SIG-M5 treated with dmso at 0.1 percent for 504 hours (cell line): ENCODE results near the gene WSCD1.

Experiments
- DNase-seq: peaks from one replicate; lab custom pipeline; 2025; ENCODE audit not compliant: unreplicated experiment; lab: John Stamatoyannopoulos, UW

WSCD1 gene

DNA sequence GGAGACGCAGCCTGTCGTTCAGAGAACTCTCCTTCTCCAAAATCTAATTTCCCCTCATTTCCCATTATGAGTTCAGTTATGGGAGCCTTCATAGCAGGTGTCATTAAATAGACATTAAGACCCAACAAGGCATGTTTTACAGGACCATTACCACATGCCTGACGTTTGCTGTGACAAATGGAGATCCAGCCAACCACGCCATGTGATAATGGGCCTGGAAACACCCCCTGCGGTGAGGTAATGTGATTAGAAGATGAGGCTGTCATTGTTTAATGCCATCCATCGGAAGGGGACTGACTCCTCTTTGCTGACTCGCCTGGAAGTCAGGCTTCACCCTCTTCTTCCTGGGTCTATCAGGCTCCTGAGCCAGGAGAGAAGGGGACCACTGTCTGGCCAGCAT is 76.9 kb downstream of the WSCD1 start:
- DNase-seq: no peak

DNA sequence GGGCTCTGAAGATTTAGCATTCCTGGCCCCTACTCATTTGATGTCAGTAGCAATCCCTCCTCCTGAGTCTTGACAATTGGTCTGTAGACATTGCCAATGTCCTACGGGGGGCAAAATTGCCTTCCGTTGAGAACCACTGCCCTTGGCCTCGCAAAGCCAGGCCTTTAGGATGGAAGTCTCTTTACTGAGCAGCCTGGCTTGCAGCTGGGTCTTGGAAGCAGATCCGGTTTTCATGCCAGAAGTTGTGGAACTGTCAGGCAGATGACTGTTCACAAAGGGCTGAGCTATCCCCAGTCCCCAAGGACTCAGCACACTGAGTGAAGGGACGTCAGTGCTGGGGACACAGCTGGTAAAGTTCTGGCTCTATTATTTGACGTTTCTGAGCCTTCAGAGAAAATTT is 83.2 kb downstream of the WSCD1 start:
- no peak for DNase-seq

DNA sequence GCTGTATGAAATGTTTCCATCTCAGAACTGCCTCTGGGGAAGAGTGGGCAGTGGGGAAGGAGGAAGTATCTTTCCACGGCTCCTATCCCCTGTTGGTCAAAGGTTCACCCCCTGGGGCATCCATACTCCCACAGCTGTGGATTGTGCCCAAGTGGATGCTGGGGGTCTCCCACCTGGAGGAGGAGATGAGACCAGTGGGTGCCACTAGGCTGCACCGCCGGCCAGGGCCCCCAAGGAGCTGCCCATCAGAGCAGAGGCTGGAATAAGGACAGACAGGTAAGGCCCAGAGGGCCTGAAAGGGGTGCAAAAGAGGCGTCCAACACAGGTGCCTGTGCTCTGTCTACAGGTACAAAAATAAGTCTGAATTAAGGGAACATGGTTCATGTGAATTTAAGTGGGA is 87.5 kb downstream of the WSCD1 start:
- DNase-seq: no peak

DNA sequence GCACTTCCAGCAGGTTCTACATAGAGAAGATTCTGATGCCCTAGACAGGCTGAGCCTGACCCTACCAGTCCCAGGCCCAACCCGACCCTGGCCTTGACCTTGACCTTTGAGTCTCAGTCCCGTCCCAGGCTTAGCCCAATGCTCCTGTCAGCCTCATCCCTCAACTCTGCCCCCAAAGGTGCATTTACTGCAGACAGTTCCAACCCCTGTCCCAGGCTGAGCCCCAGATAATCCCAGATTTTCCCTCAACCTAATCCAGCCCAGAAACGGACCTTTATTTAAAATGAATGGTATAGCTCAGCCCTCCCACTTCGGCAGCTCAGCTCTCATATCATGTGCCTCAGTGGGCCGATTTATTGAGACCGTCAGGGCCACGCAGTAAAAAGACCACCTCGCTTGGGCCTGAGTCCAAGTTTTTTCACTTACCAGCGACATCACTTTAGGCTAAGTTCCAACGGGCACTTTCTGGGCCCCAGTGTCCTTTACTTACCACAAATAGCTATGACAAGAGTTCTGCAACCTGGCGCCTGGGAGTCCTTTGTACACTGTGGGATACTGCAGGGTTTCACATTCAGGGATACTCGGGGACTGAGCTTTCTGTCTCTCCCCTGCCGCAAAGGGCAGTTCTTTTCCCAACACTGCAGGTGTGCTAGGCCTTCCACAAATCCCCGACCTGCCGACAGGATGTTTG is 89.5 kb downstream of the WSCD1 start:
- no peak for DNase-seq

DNA sequence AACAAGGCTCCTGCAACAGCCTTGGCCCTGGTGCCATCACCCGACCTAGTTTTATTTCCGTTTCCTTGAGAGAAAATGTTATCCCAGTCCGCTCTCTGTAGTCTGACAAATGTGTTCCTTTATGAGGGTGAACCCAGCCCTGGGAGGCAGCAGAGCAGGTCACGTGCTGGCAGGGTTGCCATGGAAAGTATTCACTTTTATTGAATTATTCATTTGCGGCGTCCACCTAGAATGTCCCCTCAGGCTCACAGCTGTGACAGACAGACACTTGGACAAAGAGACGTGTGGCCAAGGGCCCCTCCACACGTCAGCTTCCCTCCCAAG is 90.0 kb downstream of the WSCD1 start:
- no peak for DNase-seq

DNA sequence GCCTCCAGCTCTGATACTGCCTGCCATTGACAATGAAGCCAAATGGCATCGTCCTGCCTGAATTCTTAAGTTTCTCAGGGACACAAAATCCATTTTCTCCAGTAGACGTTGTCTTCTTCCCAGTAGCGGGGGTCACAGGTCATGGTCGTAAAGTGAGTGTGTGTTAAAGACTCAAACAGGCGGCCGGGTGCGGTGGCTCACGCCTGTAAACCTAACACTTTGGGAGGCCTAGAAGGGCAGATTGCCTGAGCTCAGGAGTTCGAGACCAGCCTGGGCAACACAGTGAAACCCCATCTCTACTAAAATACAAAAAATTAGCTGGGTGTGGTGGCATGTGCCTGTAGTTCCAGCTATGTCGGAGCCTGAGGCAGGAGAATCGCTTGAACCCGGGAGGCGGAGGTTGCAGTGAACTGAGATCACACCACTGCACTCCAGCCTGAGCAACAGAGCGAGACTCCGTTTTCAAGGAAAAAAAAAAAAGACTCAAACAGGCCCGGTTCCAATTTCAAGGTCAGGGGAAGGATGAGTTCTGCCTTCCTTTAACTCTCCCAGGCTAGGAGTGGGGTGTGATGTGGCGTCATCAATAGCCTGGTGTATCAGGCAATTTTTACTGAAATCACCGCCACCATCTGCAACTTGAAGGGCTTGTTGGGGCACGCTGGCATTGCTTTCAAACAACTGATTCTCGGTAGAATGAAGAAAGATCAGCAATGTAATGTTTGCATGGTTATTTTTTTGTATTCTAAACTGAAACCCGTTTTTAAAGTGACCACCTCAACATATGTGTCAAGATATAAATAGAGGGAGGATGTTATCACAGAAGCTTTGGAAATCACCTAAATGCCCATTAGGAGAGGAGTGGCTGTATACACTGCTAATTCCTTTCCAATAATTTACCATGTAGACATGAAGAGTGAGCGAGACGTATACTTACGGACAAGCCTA is 91.0 kb downstream of the WSCD1 start:
- DNase-seq: no peak

DNA sequence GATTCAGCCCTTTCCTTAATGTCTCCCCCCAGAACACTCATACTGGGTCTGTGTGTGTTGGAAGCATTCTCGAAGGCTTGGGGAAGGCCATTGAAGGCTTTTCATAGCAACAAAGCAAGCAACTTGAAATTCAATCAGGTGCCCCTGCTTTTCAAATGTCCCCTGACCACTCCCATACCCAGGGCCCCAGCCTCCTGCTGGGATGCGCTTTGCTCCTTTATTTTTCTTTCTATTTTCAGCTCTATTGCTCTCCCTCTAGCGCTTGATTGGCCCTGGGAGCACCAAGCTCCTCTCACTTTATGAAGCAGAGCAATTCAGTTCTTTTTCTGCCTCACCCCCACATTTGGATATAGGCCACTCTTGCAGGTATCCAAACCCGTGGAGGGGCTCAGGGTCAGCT is 92.0 kb downstream of the WSCD1 start:
- DNase-seq: no peak

DNA sequence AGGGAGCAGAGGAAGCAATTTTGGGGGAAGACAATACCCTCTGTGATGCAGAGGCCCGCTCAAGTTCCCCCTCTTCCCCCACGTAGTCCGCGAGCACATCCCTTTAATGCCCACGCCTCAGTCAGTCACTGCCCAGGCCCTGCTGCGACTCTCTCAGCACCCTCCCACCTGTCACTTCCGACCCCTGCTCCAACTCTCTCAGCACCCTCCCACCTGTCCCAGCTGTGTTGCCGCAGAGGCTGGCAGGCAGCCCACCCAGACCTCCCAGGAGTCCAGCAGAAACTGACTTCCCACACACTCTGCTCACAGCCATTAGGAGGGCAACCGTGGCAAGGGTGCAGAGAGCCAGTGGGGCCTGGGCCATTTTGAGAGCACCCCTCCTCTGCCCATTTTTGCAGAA is 92.7 kb downstream of the WSCD1 start:
- no peak for DNase-seq

DNA sequence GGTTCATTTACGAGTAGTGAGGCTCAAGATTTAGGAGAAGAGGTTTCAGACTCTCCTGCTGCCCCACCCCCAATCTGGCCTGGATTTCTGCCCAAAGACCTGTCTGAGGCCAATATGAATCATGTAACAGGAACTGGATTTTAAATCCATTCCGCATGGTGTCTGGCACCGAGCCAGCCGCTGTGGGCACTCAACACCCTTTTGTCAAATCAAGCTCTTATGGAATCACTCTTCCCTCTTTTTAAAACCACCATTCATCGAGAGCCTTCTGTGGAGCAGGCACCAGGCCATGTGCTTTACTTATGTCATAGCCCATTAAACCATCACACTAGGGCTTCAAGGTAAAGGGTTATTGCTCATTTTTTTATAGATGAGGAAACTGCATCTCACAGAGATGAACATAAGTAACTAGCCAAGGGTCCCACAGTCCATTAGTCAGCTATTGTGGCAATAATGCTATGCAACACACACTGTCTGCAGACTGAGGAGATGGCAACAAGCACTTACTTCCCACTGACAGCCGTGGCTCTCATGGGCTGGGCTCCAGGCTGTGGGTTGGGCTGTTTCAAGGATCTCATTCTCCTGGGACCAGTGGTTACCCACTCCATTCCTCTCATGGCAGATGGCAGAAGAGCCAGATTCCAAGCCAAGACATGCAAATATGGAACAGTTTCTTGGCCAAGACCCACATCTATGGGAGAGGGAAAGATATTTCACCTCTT is 93.6 kb downstream of the WSCD1 start:
- no peak for DNase-seq

DNA sequence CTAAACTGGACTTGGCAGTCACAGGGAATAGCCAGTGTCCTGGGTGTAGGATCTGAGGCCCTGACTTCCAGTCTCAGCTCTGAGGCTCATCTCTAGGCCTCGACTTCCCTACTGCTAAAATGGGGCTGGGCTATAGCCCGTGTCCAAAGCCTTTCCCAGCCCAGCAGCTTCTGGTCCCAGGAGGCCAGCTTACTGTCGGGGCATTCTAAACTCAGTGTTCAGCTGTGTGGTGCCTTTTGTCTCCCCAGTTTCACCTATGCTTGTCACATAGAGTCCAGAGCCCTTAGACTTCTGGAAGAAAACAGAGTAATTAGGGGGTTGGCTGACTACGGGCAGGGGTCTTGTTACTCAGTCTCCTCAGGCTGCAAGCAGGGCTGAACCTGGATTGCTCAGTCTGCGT is 94.8 kb downstream of the WSCD1 start:
- DNase-seq: no peak

DNA sequence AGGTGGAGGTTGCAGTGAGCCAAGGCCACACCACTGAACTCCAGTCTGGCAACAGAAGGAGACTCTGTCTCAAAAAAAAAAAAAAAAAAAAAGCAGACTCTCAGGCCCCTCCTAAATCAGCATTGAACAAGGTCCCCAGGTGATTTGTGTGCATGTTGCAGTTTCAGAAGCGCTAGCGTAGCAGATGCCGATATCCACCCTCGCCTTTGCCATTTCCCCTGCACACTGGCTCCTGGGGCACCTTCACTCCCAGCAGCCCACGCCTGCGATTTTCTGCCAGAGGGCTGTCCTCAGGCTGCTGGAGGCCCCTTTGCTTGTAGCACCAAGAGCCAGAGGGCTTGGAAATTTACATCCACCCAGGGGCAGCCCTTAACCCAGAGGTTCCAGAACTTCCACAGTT is 95.6 kb downstream of the WSCD1 start:
- no peak for DNase-seq

DNA sequence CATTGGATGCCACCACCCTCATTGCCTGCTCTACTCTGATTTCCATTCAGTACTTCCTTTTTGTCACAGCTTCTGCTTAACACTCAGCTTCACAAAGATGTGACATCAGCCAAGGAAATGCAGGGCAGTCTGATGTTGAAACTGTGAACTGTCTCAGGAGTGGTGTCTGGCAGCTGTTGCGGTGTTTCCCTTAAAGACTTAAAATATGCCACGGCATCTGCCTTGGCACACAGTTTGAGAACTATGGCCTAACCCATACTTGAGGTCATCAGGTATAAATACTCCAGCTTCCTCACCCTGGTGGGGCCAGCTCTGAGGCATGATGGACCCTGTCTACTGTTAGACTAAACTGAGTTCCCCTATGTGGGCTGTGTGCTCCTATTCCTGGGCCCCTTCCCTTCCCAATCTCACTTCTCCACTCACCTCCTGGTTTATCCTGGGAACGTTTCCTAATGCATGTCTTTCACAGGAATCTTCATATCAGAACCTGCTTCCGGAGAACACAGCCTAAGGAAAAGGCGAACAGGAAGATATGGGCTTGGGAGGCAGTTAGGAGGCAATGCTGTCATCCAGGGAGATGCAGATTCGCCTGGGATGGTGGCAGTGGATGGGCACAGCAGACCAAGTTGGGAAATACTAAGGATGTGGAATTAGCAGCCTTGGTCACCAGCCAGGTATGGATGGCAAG is 96.5 kb downstream of the WSCD1 start:
- DNase-seq: peak; percentile 1

DNA sequence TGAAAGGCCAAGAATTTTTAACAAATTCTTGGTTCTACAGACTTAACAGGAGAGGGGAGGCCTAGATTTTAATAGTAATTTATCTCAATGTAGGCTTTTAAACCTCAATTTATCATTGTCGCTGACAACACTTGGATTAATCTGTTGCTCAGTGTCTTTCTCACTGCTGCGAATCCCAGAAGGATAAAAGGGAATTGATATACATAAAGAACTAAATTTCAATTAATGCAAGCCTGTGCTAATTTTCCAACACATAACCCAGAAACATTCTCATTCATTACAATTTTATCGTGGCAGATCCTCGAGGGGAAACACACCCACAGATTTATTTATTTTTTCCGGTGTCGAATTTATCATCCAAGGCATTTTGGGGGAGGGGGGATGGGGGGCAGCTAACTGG is 98.1 kb downstream of the WSCD1 start:
- no peak for DNase-seq

DNA sequence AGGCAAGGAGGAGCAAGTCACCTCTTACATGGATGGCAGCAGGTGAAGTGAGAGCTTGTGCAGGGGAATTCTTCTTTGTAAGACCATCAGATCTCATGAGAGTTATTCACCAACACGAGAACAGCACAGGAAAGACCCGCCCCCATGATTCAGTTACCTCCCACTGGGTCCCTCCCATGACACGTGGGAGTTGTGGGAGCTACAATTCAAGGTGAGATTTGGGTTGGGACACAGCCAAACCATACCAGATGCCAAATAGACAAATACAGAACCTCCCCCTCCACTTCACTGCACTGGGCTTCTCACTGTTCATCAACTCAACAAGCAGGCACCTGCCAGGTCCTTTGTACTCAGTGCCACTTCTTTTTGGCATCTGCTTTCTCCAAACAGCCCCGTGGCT is 100.2 kb downstream of the WSCD1 start:
- no peak for DNase-seq

DNA sequence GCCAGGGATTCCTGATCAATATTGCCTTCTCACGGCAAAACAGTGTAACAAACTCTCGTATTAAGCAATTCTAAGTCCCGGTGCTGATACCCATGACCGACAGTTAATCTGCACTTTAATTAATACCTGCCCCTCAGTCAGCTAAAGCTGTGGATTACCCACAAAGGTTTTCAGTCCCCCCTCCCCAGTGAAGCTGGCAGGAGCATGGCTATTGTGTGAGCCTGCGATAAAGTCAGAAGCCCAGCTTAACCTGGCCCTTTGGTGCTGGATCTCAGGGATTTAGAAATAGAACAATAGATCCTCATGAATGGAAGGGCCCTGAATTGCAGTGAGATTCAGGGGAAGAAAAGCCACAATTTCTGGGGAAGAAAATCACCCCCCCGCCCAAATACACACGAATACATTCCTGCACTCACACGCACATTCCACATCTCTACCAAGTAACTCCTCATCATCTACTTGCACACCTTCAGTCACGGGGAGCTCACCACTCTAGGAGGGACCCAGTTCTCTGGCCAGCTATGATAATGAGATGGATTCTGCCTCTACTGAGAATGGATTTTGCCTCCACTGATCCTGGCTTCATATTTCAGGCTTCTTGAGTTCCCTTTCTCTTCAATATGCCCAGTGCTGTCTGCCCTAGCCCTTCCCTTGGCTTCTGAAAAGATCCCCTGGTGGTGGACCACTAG is 102.6 kb downstream of the WSCD1 start:
- DNase-seq: no peak

DNA sequence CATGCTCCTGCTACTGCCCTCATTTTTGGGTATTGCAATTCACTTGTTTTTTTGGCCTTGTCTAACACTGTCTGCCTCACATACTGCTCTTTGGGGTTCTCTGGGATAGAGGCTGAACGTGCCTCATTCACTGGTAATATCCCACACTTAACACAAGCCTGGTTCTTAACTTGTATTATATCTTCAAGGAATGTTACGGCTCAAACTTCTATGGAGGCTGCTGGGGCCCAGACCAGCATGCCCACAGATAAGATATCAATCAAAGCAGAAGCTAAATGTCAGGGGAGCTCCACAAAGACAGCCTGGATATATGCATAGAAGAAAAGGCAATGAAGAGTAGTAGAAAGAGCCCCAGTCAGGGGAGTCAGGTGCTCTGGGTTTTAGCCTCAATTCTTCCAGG is 103.5 kb downstream of the WSCD1 start:
- no peak for DNase-seq
